Mesenchymal stem cell (in vitro differentiated cells and primary cell): ENCODE results near the gene ZNF366.
A peak's percentile ranks its signal among the peaks of the same experiment; 100 is the strongest.

Experiments used
- DNase-seq: peaks from one replicate; pipeline ENCODE4 v3.0.0-alpha.2; 2013
- H2AFZ ChIP-seq: one replicate; pipeline ENCODE4 v1.6.1; 2013; ENCODE audit warnings: low read depth, mild to moderate bottlenecking, control low read depth, inconsistent platforms, low read length, moderate library complexity
- H2AK5ac ChIP-seq: 2 replicates; pipeline ENCODE4 v1.6.1; 2013; ENCODE audit warnings: low read length, moderate library complexity, mild to moderate bottlenecking, inconsistent platforms; ENCODE audit not compliant: severe bottlenecking
- H2BK120ac ChIP-seq: one replicate; pipeline ENCODE4 v1.6.1; 2013; ENCODE audit warnings: low read depth, mild to moderate bottlenecking, inconsistent platforms, low read length, moderate library complexity
- H2BK12ac ChIP-seq, 2 experiments: one replicate each; pipeline ENCODE4 v1.6.1; 2013; ENCODE audit warnings: inconsistent platforms in 2 of 2, low read length in 2 of 2, mild to moderate bottlenecking in 2 of 2, moderate library complexity in 2 of 2, control low read depth in 1 of 2
- H2BK15ac ChIP-seq: one replicate; pipeline ENCODE4 v1.6.1; 2013; ENCODE audit warnings: mild to moderate bottlenecking, low read depth, inconsistent platforms; ENCODE audit not compliant: poor library complexity, severe bottlenecking
- H2BK5ac ChIP-seq: 2 replicates; pipeline ENCODE4 v1.6.1; 2013; ENCODE audit warnings: low read depth, mild to moderate bottlenecking, low read length, control low read depth, inconsistent platforms; ENCODE audit not compliant: poor library complexity, severe bottlenecking
- H3K14ac ChIP-seq, 2 experiments: one replicate each; pipeline ENCODE4 v1.6.1; 2013; ENCODE audit warnings: inconsistent platforms in 2 of 2, low read length in 2 of 2, control low read depth in 1 of 2, mild to moderate bottlenecking in 1 of 2, moderate library complexity in 1 of 2
- H3K18ac ChIP-seq, 2 experiments: one replicate each; pipeline ENCODE4 v1.6.1; 2013; ENCODE audit warnings: inconsistent platforms in 2 of 2, low read length in 2 of 2, control low read depth in 1 of 2, low read depth in 1 of 2, mild to moderate bottlenecking in 1 of 2
- H3K23ac ChIP-seq, 2 experiments: one replicate each; pipeline ENCODE4 v1.6.1; 2013; ENCODE audit warnings: inconsistent platforms in 2 of 2, low read length in 2 of 2, mild to moderate bottlenecking in 2 of 2, moderate library complexity in 2 of 2, control low read depth in 1 of 2
- H3K27ac ChIP-seq: 2 replicates; pipeline ENCODE4 v1.5.1; 2013; ENCODE audit warnings: mild to moderate bottlenecking, moderate library complexity, low read length, control low read depth, inconsistent platforms; ENCODE audit not compliant: poor library complexity, severe bottlenecking
- H3K27me3 ChIP-seq, 2 experiments: 2 replicates each; pipeline versions ENCODE4 v1.6.1 to v1.7.0; 2013; ENCODE audit warnings: low read length in 2 of 2, mild to moderate bottlenecking in 2 of 2, moderate library complexity in 2 of 2, control low read depth in 1 of 2, inconsistent platforms in 1 of 2; ENCODE audit not compliant: control insufficient read depth in 1 of 2, insufficient read depth in 1 of 2
- H3K36me3 ChIP-seq, 2 experiments: 2 replicates each; pipeline versions ENCODE4 v1.6.1 to v1.7.0; 2013; ENCODE audit warnings: low read length in 2 of 2, control low read depth in 1 of 2, inconsistent platforms in 1 of 2, low read depth in 1 of 2, mild to moderate bottlenecking in 1 of 2; ENCODE audit not compliant: insufficient read depth in 2 of 2, control insufficient read depth in 1 of 2
- H3K4ac ChIP-seq, 2 experiments: one replicate each; pipeline ENCODE4 v1.6.1; 2013; ENCODE audit warnings: inconsistent platforms in 2 of 2, low read length in 2 of 2, mild to moderate bottlenecking in 2 of 2, moderate library complexity in 2 of 2, control low read depth in 1 of 2, low read depth in 1 of 2
- H3K4me1 ChIP-seq: 2 replicates; pipeline ENCODE4 v1.6.1; 2013; ENCODE audit warnings: low read depth, low read length, control low read depth; ENCODE audit not compliant: control insufficient read depth, insufficient read depth
- H3K4me2 ChIP-seq: 2 replicates; pipeline ENCODE4 v1.6.1; 2013; ENCODE audit warnings: low read length, mild to moderate bottlenecking, inconsistent platforms; ENCODE audit not compliant: poor library complexity, severe bottlenecking
- H3K4me3 ChIP-seq, 2 experiments: 2 replicates each; pipeline versions ENCODE4 v1.5.1 to v1.7.0; 2013; ENCODE audit warnings: low read length in 2 of 2, mild to moderate bottlenecking in 2 of 2, control low read depth in 1 of 2, low read depth in 1 of 2; ENCODE audit not compliant: insufficient read depth in 1 of 2
- H3K79me1 ChIP-seq: replicated peaks from 2 replicates; pipeline ENCODE4 v1.6.1; 2013; ENCODE audit warnings: mild to moderate bottlenecking, control low read depth, low read length, inconsistent platforms; ENCODE audit not compliant: poor library complexity, severe bottlenecking
- H3K9ac ChIP-seq: 2 replicates; pipeline ENCODE4 v1.7.0; 2013; ENCODE audit warnings: mild to moderate bottlenecking, low read length, moderate library complexity
- H3K9me3 ChIP-seq: 2 replicates; pipeline ENCODE4 v1.7.0; 2013; ENCODE audit warnings: mild to moderate bottlenecking, low read length; ENCODE audit not compliant: control insufficient read depth
- H4K8ac ChIP-seq: one replicate; pipeline ENCODE4 v1.6.1; 2013; ENCODE audit warnings: inconsistent platforms, mild to moderate bottlenecking, low read length, moderate library complexity
- H4K91ac ChIP-seq: one replicate; pipeline ENCODE4 v1.6.1; 2013; ENCODE audit warnings: mild to moderate bottlenecking, low read length, inconsistent platforms
- WGBS: methylation state at CpG from one replicate; pipeline ENCODE4 v1.1.7; 2013; ENCODE audit warnings: mixed read lengths; 5-methylcytosine and 5-hydroxymethylcytosine counted together

ZNF366 gene

DNA sequence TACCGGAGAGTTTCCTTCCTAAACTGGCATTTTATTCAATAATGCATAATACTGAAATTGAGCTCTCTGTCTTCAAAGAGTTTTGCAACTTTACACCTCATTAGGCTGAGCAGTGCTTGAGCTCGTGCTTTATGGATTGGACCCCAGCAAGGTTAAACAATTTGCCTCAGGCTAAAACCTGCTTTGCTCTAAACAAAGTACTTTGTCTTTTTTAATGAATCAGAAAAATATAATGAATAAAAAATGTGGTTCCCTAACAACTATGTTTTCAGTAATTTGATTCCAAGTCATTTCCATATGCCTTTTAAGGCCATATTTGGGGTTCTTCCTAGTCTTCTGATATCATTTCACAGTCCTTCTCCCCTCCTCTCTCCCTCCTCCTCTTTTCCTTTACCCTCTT lies 20.0 kb downstream of the ZNF366 start:
- WGBS = 86% methylated on average over 2 of the region's 2 CpGs
- H3K4me3 ChIP-seq = no peak overlapping the region
- H4K8ac ChIP-seq = no peak overlapping the region
- H2BK12ac ChIP-seq = no peak overlapping the region
- peak overlapping the region in 1 of 2 experiments; percentile 4 for H3K4ac ChIP-seq
- H3K9ac ChIP-seq = no peak overlapping the region
- no peaks in the 10 kb centered on the region for H3K27me3 ChIP-seq
- H3K4me2 ChIP-seq = no peak overlapping the region
- H2AK5ac ChIP-seq = no peak overlapping the region
- H3K18ac ChIP-seq = no peak overlapping the region
- H3K27ac ChIP-seq = no peak overlapping the region
- no peak overlapping the region for H2AFZ ChIP-seq
- no peak for DNase-seq
- no peak overlapping the region for H3K14ac ChIP-seq
- no peak overlapping the region for H2BK120ac ChIP-seq
- H3K4me1 ChIP-seq = no peaks in the 10 kb centered on the region
- no peak overlapping the region for H3K23ac ChIP-seq
- H2BK15ac ChIP-seq = no peak overlapping the region
- H3K79me1 ChIP-seq = no peaks in the 10 kb centered on the region
- no peaks in the 10 kb centered on the region for H3K36me3 ChIP-seq
- H4K91ac ChIP-seq = no peak overlapping the region
- H2BK5ac ChIP-seq = no peak overlapping the region
- H3K9me3 ChIP-seq = no peaks in the 10 kb centered on the region

DNA sequence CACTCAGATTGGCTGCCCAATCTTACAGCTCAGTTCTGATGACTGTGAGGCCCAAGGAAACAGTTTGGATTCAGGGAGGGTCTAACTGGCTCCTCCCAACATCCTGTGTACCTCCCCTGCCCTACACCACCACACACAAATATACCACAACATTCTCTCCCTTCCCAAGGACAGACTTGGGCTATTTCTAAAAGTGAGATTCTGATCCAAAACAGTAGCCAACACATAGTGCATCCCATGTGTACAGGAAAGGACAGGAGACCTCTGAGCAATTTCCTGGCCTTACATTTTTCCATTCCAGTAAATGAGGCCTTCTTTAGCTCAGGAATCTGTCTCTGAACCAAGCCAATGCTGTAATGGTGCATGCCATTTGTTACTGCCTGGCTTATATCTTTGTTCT lies 20.8 kb downstream of the ZNF366 start:
- Histone ChIP-seq H3K4ac (no peak overlapping the region), H3K18ac (peak overlapping the region in 1 of 2 experiments; percentile 37), H3K14ac (no peak overlapping the region), H3K79me1 (no peaks in the 10 kb centered on the region), H2AK5ac (no peak overlapping the region), H3K4me3 (no peak overlapping the region), H3K36me3 (no peaks in the 10 kb centered on the region), H2BK12ac (peak overlapping the region in 1 of 2 experiments; percentile 38), H4K8ac (peak overlapping the region; percentile 29), H3K4me1 (no peaks in the 10 kb centered on the region), H3K9me3 (no peaks in the 10 kb centered on the region), H3K23ac (no peak overlapping the region), H2AFZ (no peak overlapping the region), H2BK15ac (no peak overlapping the region), H3K27me3 (no peaks in the 10 kb centered on the region), H3K9ac (no peak overlapping the region), H2BK5ac (no peak overlapping the region), H2BK120ac (no peak overlapping the region), H4K91ac (peak overlapping the region; percentile 57), H3K27ac (no peak overlapping the region), H3K4me2 (no peak overlapping the region)
- peak; percentile 30 for DNase-seq

DNA sequence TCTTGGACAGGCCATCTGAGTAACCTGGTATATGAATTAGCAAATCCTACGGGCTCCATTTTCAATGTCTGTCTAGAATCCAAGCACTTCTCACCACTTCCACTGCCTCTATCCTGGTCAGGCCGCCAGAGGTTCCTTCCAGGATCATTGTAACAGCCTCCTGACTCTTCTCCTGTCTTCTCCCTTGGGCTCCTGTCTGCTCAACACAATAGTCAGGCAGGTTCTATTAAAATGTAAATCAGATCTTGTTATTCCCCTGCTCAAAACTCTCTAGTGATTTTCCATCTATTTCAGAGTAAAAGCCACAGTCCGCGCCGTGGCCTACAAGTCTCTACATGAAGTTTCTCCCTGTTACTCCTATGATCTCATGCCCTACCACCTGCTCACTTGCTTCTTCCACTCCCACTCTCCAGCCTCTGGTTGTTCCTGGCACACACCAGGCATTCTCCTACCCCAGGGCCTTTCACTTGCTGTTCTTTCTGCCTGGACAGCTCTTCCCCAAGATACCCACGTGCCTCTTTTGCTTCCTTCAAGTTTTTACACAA lies 21.7 kb downstream of the ZNF366 start:
- Histone ChIP-seq H3K4me2 (no peak overlapping the region), H4K8ac (no peak overlapping the region), H2AK5ac (no peak overlapping the region), H2BK12ac (no peak overlapping the region), H3K18ac (no peak overlapping the region), H3K27ac (no peak overlapping the region), H3K4me3 (no peak overlapping the region), H4K91ac (no peak overlapping the region), H3K36me3 (no peaks in the 10 kb centered on the region), H3K9ac (no peak overlapping the region), H3K23ac (no peak overlapping the region), H2AFZ (no peak overlapping the region), H3K4ac (no peak overlapping the region), H3K9me3 (no peaks in the 10 kb centered on the region), H2BK120ac (no peak overlapping the region), H3K4me1 (no peaks in the 10 kb centered on the region), H2BK15ac (no peak overlapping the region), H2BK5ac (no peak overlapping the region), H3K79me1 (no peaks in the 10 kb centered on the region), H3K14ac (no peak overlapping the region), H3K27me3 (no peaks in the 10 kb centered on the region)
- DNase-seq = no peak
- WGBS = 85% methylated on average over 6 of the region's 6 CpGs

DNA sequence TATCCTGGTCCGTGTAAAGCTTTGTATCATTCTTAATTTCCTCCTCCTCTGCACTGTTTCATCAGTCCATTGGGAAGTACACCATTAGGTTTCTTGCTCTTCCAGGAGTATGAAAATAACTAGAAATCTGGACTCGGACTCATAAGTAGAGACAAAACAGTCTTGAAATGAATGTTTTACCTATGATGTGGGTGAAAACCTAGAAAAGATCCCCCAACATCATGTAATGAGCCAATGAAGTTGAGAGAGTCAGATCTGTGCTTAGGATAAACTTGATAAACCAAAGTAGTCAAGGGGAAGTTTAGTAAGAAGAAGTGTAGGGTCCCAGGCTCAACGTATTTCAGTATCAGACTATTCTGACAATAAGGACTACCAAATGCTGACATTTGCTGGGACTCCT lies 25.2 kb downstream of the ZNF366 start:
- Histone ChIP-seq H3K36me3 (no peaks in the 10 kb centered on the region), H2BK12ac (no peak overlapping the region), H3K23ac (no peak overlapping the region), H2AK5ac (no peak overlapping the region), H3K14ac (no peak overlapping the region), H3K4me1 (no peaks in the 10 kb centered on the region), H3K18ac (no peak overlapping the region), H3K4ac (no peak overlapping the region), H3K27me3 (no peaks in the 10 kb centered on the region), H4K8ac (no peak overlapping the region), H3K4me2 (no peak overlapping the region), H2AFZ (no peak overlapping the region), H3K9ac (no peak overlapping the region), H2BK15ac (no peak overlapping the region), H3K79me1 (no peaks in the 10 kb centered on the region), H3K9me3 (no peaks in the 10 kb centered on the region), H2BK5ac (no peak overlapping the region), H3K27ac (no peak overlapping the region), H2BK120ac (no peak overlapping the region), H3K4me3 (no peak overlapping the region), H4K91ac (no peak overlapping the region)
- 91% methylated on average over 3 of the region's 3 CpGs for WGBS
- DNase-seq = no peak
